Measurements from ENCODE around the gene PYGM.

PYGM gene

DNA sequence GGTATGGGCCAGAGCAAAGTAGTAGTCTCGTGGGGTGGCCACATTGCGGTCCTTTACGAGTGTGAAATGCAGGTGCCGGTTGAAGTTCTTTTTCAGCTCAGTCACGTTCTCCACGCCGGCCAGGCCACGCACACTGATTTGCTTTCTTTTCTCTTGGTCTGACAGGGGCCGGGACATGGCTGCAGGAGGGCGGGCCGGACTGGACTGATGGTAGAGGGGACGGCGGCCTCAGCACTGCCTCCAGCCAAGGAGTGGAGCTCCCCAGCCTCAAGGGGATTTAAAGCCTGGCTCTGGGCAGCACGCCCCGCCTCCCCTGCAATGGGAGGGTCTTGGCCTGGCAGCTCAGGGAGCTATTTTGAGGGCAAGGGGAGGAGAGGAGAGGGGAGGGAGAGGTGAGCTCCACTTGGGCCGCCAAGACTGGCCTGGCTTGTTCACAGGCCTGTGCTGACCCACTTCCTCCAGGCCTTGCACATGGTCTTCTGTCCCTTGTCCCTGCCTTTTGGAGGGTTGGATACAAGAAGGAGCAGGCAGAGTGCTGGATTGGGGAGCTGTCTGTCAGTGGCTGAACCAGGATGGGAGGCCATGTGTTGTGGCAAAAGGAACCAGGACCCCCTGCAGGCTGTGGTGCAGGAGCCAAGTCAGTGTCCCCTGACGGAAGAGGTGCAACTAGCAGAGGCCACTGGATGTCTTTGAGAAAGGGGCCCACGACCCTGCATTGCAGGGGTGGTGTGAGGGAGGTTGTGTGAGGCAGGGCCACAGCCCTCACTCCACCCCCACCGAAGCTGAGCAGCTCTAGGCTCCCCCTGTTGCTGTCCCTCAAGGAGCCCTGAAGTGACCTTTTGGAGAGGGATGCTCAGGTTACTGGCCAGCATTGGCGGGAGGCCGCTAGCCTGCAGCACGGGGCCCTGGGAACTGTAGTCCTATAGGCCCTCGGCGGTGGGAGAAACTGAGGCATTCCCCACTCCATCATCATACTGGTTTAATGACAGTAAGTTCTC, at the start of gene PYGM:
Gene PYGM (minus strand): TSS at position 253 of the 998 bp plus-strand sequence. CDS start 76 bp downstream, at position 177.
- no peak for DNase-seq

DNA sequence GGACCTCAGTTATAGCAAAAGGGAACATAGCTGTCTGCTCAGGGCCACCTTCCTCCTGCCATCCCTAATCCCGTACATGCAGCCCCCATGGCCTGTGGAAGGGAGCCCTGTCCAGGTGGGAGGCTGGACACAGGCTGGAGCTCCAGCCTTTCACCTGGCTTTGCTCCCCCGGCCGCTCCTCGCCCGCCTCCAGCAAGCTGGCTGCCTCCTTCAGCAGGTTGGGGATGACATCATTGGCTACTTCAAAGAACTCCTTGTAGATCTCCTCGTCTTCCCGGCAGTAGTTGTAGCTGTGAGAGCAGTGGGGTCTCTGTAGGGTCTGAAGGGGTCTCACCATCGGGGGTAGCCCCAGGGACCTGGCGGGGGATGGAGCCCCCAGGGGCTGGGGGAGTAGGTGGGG, 45.7 kb upstream of the PYGM start:
- DNase-seq, result no peak

DNA sequence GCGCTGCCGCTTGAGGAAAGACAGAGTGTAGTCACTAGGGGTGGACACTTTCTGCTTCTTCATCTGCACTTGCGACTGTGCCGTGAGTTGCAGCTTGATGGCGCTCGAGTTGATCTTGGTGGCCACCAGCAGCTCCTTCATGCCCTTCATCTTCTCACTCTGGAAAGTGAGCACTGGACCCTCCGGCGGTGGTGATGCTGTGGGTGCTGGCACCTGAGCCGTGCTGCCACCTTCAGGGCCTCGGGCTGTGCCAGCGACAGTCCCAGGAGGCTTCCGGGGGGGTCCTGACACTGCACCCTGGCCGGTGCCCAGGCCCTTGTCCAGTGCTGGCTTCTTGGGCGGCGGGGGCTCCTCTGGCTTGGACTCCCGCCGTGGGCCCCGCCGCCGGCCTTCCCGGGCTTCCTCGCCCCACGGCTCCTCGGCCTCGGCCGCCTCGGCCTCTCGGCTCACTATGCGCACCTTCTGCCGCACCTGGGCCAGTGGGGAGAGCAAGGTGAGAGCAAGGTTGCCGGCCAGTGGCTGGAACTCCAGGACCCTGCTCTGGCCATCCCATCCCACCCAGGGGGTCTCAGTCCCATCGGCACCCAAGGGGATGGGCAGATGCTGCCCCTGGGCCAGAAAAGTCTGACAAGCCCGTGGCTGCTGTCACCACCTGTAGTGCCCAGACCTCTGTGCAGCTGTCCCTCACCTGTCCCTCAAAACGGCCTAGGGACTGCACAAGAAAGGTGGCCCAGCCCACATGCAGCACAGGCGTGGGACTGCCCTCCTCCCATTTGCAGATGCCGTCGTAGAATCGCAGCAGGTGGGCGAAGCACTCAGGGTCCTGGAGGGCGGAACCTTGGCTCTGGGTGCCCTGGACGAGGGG, 44.8 kb upstream of the PYGM start:
- DNase-seq, result no peak

DNA sequence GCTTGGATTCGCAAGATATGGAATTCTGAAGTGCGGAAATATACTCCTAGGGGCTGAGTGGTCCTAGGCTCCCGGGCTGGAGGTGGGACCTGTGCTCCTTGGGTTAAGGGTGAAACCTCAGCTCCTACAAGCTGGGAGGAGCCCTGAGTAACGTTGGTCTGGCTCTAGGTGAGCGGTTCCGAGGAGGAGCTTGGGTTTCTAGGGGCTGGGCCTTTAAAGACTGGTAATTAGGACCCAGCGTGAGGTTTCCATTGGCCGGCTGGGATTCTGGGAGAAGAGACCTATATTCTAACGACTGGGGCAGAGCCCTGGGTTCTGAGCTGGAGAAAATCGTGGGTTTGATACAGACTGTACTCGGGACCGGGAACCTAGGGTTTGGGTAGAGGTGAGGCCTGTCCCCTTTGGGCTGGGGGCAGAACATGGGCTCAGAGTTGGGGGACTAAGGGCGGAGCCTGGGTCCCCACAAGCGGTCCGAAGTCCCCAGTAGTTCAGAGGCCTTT, 44.1 kb upstream of the PYGM start:
- no peak for DNase-seq

DNA sequence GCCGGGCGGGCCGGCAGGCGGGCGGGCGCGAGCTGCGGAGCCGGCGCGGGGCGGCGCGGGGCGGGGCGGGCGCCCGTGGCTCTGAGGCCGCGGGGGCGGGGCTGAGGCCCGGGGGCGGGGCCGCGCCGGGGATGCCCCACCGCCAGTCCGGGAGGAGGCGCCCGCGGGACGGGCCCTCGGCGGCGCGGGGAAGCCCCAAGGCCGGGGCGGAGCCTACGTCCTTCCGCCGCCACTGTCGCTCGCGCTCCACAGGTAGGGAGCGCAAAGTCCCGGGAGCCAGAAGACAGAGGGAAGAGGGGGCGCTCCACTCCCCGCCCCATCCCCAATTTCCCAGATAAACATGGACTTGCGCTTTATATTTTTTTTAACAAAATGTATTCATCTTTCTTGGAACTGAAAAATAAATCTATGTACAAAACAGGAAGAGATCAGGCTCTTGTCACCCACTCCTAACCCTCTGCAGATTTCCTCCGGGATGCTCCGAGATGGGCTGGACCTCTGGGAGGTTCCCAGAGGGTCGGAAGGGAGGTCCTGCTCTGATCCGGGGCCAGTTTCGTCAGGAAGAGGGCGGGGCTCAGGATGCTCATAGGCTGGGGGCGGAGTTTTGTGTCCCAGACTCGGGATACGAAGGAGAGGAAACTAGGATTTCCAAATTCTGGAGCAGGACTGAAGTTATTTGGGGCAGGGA, 43.5 kb upstream of the PYGM start, which contains the start of gene MAP4K2:
Gene MAP4K2 (minus strand): TSS at position 57 of the 688 bp plus-strand sequence. CDS start 65 bp downstream, outside the sequence.
- DNase-seq, result peak; percentile 84

DNA sequence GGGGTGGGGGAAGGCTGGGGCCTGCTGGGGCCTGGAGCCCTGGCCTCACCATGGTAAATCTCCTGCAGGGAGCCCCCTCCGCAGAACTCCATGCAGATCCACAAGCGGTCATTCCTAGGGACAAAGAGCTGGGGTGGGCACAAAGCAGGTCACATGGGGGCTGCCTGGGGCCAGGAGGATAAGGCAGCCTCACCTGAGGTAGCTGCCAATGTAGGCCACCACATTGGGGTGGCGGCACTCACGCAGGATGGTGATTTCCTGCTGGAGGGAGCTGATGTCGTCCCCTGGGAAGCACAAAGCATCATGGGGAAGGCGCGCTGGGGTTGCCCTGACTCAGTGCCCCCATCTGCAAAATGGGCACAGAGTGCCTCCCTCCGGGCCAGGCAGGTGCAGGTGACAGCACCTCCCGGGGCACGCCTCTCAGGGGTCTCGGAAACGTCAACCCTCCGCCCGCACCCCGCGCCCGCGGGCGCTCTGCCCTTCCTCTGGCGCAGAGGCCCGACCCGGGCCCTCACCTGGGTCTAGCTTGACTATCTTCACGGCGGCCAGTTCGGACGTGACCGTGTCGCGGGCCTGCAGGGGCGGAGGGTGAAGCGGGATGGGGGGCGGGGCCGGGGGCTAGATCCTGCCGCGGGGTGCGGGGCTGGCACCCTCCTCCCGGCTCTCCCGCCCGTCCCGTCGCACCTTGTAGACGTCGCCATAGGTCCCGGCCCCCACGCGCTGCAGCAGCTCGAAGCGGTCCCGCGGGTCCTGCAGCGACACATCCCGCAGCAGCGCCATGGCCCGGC, 42.8 kb upstream of the PYGM start:
- peak; percentile 47 for DNase-seq

DNA sequence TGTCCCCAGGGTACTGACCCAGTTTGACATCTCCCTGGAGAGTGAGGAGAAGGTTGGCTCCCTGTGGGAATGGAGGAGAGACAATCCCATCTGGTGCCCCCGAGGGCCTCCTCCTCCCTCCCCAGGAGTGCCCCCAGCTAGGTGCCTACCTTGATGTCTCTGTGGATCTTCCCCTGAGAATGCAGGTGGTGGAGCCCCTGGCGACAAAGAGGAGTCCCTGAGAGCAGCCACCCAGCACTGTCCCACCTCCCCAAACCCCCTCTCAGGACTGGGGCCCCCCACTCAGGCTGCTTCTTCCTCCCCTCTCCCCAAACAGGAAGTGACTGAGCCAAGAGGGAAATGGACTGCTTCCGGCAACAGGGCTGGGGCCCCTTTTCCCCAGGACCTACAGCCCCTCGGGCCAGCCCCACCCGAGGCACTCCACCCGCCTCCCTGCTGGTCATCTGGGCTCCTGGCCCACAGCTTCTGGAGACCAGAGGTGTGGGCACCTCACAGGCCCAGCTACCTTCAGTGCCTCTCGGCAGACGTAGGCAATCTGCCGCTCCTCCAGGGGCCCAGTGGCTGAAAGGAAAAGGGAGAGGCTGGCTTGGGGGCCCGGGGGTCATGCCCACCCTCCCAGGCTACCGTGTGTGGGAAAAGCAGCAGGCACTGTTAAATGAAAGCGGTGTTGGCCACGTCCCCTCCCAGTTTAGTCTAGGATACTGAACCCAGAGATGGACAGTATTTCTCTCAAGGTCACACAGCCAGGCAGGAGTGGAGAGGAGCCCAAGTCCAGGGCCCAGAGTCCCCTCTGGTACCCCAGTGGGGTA, 42.0 kb upstream of the PYGM start:
- DNase-seq, result no peak

DNA sequence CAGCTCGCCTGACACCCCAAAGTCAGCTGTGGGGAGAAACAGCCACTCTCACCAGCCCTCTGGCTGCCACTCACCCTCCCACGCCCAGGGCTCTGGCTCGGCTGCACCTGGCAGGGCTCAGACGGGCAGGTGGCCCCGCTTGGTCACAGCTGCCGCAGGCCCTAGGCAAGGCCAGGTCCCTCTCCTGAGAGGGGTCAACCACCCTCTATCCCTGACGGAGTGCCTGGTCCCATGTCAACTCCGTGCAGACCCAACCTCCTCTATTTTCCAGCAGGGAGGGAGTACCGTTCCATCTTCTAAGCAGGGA, 41.3 kb upstream of the PYGM start:
- DNase-seq, result no peak

DNA sequence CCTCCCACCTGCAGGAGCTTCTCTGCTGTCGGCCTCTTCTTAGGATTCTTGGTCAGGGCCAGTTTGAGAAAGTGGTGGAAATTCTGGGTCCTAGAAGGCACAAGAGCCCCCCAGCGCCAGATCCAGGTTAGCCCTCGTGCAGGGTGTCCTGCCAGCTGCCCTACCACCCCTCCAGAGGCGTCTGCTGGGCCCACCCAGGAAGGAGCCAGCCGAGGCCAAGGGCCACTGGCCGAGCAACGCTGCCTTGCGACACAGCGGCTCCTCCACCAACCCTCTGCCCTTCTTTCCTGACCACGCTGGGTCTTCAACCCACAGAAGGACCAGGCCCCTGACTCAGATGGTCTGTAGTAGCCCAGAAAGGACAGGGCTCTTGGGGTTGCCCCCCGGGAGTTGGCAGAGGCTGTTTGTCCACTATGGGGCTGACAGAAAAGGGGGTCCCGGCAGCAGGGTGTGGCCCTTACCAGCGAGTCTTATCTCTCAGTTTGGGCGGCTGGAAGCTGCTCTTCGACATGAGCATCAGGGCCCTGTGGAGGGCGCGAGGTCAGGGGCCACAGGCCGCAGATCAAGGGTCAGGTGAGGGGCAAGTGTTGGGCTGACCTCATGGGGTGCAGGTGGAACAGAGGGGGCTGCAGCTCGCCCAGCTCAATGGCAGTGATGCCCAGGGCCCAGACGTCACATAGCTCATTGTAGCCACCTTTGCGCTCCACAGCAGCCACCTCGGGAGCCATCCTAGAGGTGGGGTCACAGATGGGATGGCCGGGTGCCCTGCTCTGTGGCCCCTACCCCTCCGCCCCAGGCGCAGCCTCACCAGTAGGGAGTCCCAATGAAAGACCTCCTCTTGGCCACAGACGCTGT, 40.8 kb upstream of the PYGM start:
- no peak for DNase-seq

DNA sequence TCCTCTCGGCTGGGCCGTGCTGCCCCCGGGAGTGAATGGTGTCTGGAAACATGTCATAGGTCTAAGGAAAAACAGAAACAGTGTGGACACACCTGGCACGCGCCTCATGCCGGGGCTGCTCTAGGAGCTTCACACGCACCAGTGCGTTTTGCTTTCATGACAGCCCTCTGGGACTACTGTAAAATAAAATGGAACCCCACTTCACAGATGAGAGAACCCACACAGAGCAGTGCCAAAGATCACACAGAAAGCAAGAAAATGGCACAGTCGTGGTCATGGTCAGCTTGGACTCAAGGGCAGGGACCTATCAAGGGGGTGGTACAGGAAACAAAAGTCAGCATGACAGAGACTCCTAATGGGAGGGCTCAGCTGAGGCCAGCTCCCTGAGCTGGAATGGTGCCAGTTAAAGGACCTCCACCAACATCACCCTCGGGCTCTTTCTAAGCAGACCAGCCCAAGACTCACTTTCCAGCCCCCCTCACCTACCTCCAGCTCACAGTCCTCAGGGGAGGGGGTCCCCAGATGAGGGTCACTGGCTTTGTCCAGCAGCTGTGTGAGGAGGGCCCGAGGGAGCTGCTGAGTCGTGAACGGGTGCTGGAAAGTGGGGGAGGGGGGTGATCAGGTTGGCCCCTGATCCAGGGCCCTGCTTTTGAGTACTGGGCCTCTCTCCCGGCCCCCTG, 40.0 kb upstream of the PYGM start:
- DNase-seq, result no peak

DNA sequence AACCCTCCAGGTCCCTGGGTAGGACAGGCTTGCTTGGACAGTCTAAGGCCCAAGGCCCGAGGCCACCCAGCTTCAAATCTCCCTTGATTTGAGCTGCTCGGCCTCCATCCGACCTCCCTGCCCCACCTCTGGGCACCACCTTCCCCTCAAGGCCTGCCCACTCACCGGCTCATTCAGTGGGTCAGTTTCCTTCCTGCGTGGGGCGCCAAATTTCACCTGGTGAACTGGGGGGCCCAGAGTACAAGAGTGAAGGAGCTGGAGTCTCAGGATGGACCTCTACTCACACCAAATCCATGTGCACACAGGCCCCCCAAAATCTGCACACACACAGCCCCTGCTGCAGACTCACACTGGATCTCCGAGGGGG, 39.5 kb upstream of the PYGM start:
- DNase-seq, result no peak

DNA sequence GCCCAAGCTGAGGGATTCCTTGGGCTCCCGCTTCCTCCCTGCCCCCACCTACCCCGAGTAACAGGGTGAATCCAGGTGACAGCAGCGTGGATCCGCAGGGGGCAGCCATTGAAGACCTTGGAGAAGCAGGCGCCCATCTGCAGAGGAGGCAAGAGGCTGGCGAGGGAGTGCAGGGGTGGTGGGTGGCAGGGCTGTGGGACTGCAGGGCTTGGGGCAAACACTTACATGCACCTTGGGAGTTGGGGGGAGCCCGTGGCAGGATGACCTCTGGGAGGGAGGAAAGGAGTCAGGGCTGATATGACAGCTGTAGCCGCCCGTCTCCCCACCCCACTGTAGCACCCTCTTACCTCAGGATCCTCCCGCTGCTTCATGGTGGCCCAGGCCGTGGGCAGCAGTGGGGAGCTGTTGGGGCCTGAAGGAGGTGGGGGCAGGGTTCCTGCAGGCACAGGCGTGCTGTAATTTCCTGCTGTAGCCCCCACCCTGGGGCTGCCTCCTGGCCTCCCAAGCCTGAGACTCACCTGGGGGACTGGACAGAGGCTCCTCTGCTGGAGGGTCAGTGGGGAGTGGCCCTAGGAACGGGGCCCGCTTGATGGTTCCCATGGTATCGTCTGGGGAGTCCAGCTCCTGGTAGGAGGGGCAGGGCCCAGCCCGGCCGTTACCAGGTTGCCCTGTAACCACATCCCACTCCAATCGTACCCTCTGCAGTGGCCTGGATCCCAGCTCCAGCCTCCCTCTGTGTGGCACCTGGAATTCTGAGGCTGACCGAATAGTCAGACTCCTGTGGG, 37.2 kb upstream of the PYGM start:
- no peak for DNase-seq

DNA sequence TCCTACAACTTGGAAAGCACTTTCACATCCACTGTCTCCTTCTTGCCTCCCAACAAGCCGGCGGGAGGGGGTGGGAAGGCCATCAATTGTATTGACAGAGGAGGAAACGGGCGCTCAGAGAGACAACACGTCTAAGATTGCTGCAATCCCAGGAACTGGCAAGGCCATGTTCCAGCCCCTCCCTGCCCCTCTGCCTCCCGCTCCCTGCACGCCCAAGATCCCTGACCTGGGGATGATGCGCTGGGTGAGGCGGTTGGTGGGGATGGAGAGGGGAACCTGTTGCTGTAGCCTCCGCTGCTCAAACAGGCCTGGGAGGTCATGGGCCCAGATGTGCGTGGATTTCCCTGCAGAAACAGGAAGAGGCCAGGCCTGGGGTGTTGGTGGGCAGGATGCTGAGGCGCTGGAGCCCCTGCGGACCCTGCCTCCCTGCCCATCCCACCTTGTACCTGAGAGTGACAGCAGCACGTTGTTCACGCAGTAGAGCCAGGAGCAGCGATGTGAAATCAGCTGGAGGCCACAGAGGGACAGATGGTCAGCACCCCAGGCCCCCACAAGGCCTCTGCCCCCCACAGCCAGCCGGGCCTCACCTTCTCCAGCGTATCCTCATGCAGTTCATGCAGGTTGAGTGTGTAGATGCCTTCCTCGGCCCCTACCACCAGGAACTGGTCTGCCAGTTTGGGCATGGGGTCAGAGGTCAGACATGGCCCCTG, 36.4 kb upstream of the PYGM start:
- DNase-seq, result no peak

DNA sequence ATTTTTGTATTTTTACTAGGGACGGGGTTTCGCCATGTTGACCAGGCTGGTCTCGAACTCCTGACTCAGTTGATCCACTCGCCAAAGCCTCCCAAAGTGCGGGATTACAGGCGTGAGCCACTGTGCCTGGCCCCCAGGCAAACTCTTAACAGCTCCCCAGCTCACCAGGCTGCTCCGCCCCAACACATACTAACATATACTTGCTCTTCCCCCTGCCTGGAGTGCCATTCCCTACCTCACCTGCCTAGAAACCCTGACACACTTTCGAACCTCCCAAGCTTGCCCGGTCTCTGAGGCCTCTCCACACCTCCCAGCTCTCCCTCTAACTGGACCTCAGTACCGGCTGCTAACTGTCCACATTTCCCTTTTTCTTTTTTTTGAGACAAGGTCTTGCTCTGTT, 34.8 kb upstream of the PYGM start:
- DNase-seq, result no peak

DNA sequence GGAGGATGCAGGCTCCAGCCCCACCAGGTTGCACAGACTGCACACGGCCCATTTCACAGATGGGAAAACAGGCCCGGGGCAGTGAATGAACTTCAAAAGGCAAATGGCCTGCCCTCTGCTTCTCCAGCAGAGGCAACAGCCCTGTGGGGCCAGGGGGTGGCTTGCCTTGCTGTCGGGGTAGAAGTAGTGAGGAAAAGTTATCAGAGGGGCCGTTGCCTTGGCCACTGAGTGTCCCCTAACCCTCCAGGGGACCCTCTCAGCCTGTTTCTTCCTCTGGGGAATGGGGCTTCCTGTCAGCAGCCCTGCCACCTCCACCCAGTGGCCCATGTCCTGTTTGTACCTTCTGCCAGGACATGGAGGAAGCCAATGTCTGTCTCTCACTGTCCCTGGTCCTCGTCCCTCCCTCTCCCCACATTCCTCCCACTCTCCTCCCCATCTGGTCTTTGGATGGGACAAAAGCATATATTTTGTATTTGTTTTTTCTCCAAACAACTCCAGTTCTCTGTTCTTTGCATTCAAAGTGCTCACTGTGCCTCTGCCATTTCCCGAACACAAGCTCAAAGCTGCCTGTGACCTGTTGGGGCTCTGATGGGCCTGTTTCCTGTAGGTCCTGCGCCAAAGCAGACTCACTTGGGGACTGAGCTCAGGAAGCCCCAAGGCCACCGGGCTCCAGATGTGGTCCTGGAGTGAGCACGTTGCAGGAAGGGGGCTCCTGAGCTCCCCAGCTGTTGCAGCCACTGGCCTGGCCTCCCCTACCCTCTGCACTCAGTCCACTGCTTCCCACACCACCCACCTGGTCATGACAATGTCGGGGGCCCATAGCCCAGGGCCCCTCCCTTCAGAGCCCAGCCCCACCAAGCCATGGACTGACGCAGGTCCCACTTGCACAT, 33.7 kb upstream of the PYGM start:
- no peak for DNase-seq

DNA sequence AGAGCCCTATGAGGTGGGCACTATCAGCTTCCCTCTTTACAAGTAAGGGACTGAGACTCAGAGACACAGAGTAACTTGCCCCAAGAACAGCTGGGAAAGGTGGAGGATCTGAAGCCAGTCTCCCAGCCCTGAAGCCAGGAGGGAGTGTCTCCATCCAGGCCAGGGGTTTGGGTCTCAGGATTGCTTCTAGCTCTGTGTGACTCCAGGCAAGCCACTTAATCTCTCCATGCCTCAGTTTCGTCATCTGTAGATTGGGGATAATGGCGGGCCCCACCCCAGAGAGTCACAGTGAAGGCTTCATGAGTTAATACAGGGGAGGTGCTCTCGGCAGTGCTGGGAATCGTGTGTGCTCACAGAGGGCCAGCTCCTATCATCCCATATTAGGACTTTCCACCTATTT, 32.7 kb upstream of the PYGM start:
- no peak for DNase-seq

DNA sequence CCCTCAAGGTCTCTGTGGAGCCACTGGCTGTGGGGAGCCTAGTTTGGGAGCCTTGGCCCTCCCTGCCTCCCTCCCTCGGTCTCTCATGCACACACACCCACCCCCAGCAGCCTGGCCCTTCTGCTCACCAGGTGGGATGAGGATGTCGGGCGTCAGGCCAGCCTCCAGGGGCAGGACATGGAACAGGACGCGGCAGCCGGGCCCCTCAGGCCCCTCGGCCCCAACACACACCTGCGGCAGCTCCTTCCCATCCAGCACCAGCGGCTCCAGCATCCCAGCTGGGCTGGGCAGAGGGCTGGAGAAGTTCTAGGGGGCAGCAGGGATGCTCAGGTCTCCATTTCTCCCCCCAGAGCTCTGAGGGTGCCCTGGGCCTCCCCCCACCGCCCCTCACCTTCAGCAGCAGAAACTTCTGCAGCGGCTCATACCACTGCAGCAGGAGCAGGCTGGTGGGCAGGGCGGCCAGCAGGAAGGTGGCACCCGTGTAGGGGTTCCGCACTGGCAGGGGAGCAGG, 32.1 kb upstream of the PYGM start:
- no peak for DNase-seq

Data from stimulated activated CD4-positive, alpha-beta T cell treated with anti-CD3 and anti-CD28 coated beads, Interleukin-4, amount 100 ng/mL, for 24 hours (primary cell).